Calu3 (cell line): ENCODE results near the gene OR51B6. TPM values are rescaled to one million over a fixed set of nuclear protein-coding genes. Genes with fewer than 3 reads are reported as not detected.

ENCODE experiments used
- BruUV-seq: library from RNA; stranded (reverse); fragments of 400-500 nt; replicated peaks from 2 replicates; lab custom pipeline; 2021; lab: Mats Ljungman, UMichigan
- CTCF ChIA-PET: fragments of 300-600 bp; sonication (Branson Sonifier 250); formaldehyde crosslinking; loops from one replicate; lab custom pipeline; 2022; ENCODE audit warnings: antibody characterized with exemption; lab: Charles Lee
- DNase-seq: peaks from one replicate; pipeline ENCODE4 v3.0.0; 2022
- H3K27ac Mint-ChIP-seq: one replicate; pipeline ENCODE4 v1.8.0; 2022; ENCODE audit warnings: mixed read lengths; ENCODE audit not compliant: unreplicated experiment
- H3K27me3 Mint-ChIP-seq: one replicate; pipeline ENCODE4 v1.8.0; 2022; ENCODE audit warnings: mixed read lengths; ENCODE audit not compliant: unreplicated experiment
- H3K36me3 Mint-ChIP-seq: one replicate; pipeline ENCODE4 v1.8.0; 2022; ENCODE audit warnings: mild to moderate bottlenecking, moderate library complexity, mixed read lengths; ENCODE audit not compliant: insufficient read depth, unreplicated experiment
- H3K4me1 Mint-ChIP-seq: one replicate; pipeline ENCODE4 v1.8.0; 2022; ENCODE audit warnings: mild to moderate bottlenecking, low read depth, mixed read lengths; ENCODE audit not compliant: unreplicated experiment
- H3K4me3 Mint-ChIP-seq: one replicate; pipeline ENCODE4 v1.8.0; 2022; ENCODE audit warnings: mild to moderate bottlenecking, low read depth, moderate library complexity, mixed read lengths; ENCODE audit not compliant: unreplicated experiment
- H3K9me3 Mint-ChIP-seq: one replicate; pipeline ENCODE4 v1.8.0; 2022; ENCODE audit warnings: low read depth, mixed read lengths; ENCODE audit not compliant: unreplicated experiment
- intact Hi-C: fragments of 100-400 bp; cut with micrococcal nuclease; formaldehyde crosslinking; loops from one replicate; pipeline ENCODE4 v1.10.0; 2022; ENCODE audit not compliant: unreplicated experiment
- total RNA-seq: library from RNA; stranded (reverse); gene quantifications from 2 replicates; pipeline ENCODE4 v1.2.3, GENCODE V29; 2022
- TF ChIP-seq, protein P1 (sequence below): fragments of 200-600 bp; IDR thresholded peaks from one replicate; pipeline ENCODE4 v1.8.0; 2022; ENCODE audit warnings: antibody characterized with exemption; ENCODE audit not compliant: unreplicated experiment

OR51B6 gene
- total RNA-seq, 1 experiment from 2014 or later: not detected

DNA sequence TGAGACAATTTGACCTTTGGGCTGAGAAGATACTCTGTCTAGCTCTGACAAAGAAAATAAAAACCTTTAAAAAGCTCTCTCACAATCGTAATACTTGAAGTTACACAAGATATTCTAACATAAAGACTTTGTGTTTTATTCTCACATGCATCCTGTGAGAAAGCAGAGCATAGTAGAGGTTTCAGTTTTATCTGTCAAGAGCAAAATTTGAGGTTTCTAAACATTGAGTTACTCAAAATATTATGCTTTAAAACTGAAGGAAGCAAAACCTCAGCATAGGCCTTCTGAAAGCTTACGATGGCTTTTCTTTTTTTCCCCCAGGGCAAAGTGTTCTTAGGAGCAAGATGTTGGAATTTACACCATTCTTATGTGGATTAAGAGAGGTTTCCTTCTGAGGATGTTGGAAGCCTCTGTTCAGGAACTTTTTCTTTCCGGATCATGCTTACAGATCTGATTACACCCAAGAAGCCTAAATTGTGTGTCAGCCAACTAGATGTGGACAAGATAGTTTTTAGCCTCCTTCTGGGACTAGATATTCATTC, 17.3 kb downstream of the OR51B6 start:
- H3K36me3 Mint-ChIP-seq: no peaks in the 10 kb centered on the region
- intact Hi-C loops: no loop called here
- CTCF ChIA-PET: no interaction called here
- no TSS peak for BruUV-seq
- H3K27ac Mint-ChIP-seq: no peak overlapping the region
- H3K4me1 Mint-ChIP-seq: no peaks in the 10 kb centered on the region
- H3K9me3 Mint-ChIP-seq: peaks cover 3% of the 10 kb centered on the region
- TF ChIP-seq, protein P1, sequence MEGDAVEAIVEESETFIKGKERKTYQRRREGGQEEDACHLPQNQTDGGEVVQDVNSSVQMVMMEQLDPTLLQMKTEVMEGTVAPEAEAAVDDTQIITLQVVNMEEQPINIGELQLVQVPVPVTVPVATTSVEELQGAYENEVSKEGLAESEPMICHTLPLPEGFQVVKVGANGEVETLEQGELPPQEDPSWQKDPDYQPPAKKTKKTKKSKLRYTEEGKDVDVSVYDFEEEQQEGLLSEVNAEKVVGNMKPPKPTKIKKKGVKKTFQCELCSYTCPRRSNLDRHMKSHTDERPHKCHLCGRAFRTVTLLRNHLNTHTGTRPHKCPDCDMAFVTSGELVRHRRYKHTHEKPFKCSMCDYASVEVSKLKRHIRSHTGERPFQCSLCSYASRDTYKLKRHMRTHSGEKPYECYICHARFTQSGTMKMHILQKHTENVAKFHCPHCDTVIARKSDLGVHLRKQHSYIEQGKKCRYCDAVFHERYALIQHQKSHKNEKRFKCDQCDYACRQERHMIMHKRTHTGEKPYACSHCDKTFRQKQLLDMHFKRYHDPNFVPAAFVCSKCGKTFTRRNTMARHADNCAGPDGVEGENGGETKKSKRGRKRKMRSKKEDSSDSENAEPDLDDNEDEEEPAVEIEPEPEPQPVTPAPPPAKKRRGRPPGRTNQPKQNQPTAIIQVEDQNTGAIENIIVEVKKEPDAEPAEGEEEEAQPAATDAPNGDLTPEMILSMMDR: no peak
- H3K4me3 Mint-ChIP-seq: no peak overlapping the region
- DNase-seq: no peak
- H3K27me3 Mint-ChIP-seq: peaks cover 11% of the 10 kb centered on the region

DNA sequence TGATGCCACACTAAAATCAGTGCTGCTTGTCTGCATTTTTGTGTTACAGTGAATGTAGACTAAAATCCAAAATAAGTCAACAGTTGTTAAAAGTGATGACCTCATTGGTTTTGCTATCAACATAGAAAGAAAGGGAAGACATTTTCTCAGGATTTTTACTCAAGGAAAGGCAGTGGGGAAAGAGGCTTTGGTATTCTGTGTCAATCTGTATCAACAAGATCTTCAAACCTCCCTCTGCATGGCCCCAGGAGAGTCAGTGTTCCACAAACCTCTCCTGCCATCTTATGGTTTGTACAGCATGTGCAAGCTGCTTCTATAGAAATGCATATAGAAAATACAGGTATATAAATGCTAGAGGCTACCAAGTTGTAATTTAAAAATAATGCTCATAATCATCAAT, 18.5 kb downstream of the OR51B6 start:
- Mint-ChIP-seq H3K27me3 (peaks cover 8% of the 10 kb centered on the region), H3K4me3 (no peak overlapping the region), H3K9me3 (peaks cover 8% of the 10 kb centered on the region), H3K4me1 (no peaks in the 10 kb centered on the region), H3K27ac (no peak overlapping the region), H3K36me3 (no peaks in the 10 kb centered on the region)
- intact Hi-C loops: no loop called here
- CTCF ChIA-PET: no interaction called here
- TF ChIP-seq, protein P1: no peak
- no peak for DNase-seq
- no TSS peak for BruUV-seq

DNA sequence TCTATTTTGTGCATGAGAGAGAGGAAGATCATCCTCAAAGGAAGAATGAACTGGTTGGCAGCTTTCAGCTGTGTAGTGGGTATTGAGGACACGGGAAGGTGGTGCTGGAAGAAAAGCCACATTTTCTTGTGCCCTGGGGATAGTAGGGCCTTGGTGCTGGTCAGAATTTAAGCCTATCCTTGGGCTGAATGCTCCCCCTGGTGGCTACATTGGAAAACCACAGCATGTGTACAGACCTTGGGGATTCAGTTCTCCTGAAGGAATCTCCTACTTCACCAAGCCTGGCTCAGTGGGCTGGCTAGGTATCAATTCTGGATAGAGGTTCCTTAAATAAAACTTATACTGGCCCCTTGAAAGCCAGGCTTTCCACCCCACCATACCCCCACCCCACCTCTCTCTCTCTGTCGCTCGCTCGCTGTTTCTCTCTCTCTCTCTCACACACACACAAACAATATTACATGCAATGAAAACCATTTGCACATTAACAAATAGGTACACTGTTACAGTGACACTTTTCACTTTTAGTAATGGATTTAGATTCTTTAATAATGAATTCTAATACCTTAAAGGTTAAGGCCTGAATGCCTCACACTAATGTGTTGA, 29.5 kb downstream of the OR51B6 start:
- Mint-ChIP-seq H3K4me3 (no peak overlapping the region), H3K9me3 (peaks cover 4% of the 10 kb centered on the region), H3K4me1 (no peaks in the 10 kb centered on the region), H3K36me3 (no peaks in the 10 kb centered on the region), H3K27ac (no peak overlapping the region), H3K27me3 (peaks cover 15% of the 10 kb centered on the region)
- intact Hi-C loops: loop anchor here (1.0 to 5.0 kb wide), 4 partner anchors 176 to 755 kb away; partner anchors contain the start of gene OR52N2
- peak; percentile 59 for DNase-seq
- CTCF ChIA-PET: no interaction called here
- no TSS peak for BruUV-seq
- TF ChIP-seq, protein P1: peak; percentile 67

DNA sequence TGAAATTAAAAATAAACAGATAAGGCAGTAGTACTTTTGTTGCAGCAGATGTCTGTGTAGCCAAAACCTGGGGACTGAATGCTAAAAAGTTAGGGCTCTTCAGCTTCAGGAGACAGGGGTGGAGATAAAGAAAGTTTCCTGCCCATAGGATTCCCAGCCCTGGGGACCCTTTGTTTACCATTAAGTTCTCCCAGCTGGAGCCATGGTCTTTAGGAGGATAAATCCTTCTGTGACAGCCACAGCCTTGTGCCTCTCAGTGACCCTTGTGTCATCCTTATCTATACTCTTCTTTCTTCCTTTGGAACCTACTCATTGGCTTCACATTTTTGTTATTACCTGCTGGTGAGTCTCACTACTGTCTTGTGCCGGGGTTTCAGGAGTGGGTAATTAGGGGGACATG, 32.3 kb downstream of the OR51B6 start, which contains the start of gene OR51M1:
Gene OR51M1, plus strand, starts transcription at position 237 of the 400 bp plus-strand sequence. CDS start 5,587 bp downstream, outside the sequence.
- Mint-ChIP-seq H3K4me1 (no peaks in the 10 kb centered on the region), H3K9me3 (no peaks in the 10 kb centered on the region), H3K27ac (no peak within 1 kb of the TSS), H3K4me3 (no peak within 1 kb of the TSS), H3K27me3 (peaks cover 15% of the 10 kb centered on the region), H3K36me3 (no peaks in the 10 kb centered on the region)
- CTCF ChIA-PET: no interaction called here
- intact Hi-C loops: loop anchor here (5.0 kb wide), 1 partner anchor 424 kb away; the partner anchor contains the start of gene OR52N2
- TF ChIP-seq, protein P1: no peak
- no TSS peak for BruUV-seq
- no peak for DNase-seq
